Measurements from ENCODE around the gene MORN5.

- no peak for TF ChIP-seq CTCF (IDR thresholded peaks at IDR 0.05)
- no peak for TF ChIP-seq REST (IDR thresholded peaks at IDR 0.05; ENCODE audit: insufficient read depth in 1 of 2, low read depth in 2 of 2, low read length in 1 of 2)
- no peak for TF ChIP-seq POLR2AphosphoS5 (IDR thresholded peaks at IDR 0.05; ENCODE audit: low read depth, low read length)
- no peak for TF ChIP-seq SIN3A (IDR thresholded peaks at IDR 0.05; ENCODE audit: borderline replicate concordance, insufficient read depth, low read depth, low read length)
- no peak for TF ChIP-seq TCF7L2 (IDR thresholded peaks at IDR 0.05; ENCODE audit: low read depth, low read length)
These were observed 32.7 kb downstream of the MORN5 start for GRCh38 chr9:122192261-122192875.

All from Panc1 (cell line).